ENCODE measurements around the gene ATP11B. TPM values are rescaled to one million over a fixed set of nuclear protein-coding genes. Genes with fewer than 3 reads are reported as not detected.
"Not testable (repeated sequence)": the region's sequence is repeated elsewhere in the genome, so short reads cannot be mapped to it uniquely, and the experiment has no call there.

Gene ATP11B
- total RNA-seq, 2 donors from 2014 or later: 68.8 to 68.9 TPM

DNA sequence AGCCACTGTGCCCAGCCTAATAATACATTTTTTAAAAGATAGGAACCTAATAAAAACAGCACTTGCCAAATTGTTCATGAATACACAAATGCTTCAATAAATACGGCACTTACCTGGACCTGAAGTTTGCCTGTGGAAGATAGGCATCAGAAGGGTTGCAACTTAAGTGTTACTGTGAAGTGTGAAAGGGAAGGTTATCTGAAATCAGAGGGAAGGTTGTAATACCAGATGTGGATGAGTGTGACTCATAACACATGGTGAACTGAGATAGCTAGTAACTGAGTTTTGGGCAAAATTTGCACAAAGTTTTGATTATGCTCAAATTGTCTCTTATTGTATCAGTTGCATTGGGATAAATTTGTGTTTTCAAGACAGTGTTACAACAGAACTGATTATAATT is 68.0 kb downstream of the ATP11B start:
- ATAC-seq (ENCODE audit: insufficient number of reproducible peaks, low FRiP score, low read depth) (no peak), DNase-seq (ENCODE audit: low spot score) (no peak)
- no peak for TF ChIP-seq CTCF (IDR thresholded peaks at IDR 0.05)
- H3K9me3 ChIP-seq: no peaks in the 10 kb centered on the region
- peaks cover 14% of the 10 kb centered on the region for H3K36me3 ChIP-seq
- H3K27ac ChIP-seq: no peak overlapping the region
- no peaks in the 10 kb centered on the region for H3K27me3 ChIP-seq (replicated peaks; ENCODE audit: insufficient read depth)
- H3K4me3 ChIP-seq: no peak overlapping the region
- no peaks in the 10 kb centered on the region for H3K4me1 ChIP-seq (ENCODE audit: control insufficient read depth in 1 of 2, low read depth in 2 of 2)

GRCh38 chr3:182862159-182862860 is 69.0 kb downstream of the ATP11B start:
- Histone ChIP-seq H3K4me3 (no peak overlapping the region), H3K36me3 (peaks cover 14% of the 10 kb centered on the region), H3K4me1 (ENCODE audit: control insufficient read depth in 1 of 2, low read depth in 2 of 2) (no peaks in the 10 kb centered on the region), H3K27me3 (replicated peaks; ENCODE audit: insufficient read depth) (no peaks in the 10 kb centered on the region), H3K27ac (no peak overlapping the region), H3K9me3 (no peaks in the 10 kb centered on the region)
- DNase-seq (ENCODE audit: low spot score) (no peak), ATAC-seq (ENCODE audit: insufficient number of reproducible peaks, low FRiP score, low read depth) (no peak)
- no peak for TF ChIP-seq CTCF (IDR thresholded peaks at IDR 0.05)

DNA sequence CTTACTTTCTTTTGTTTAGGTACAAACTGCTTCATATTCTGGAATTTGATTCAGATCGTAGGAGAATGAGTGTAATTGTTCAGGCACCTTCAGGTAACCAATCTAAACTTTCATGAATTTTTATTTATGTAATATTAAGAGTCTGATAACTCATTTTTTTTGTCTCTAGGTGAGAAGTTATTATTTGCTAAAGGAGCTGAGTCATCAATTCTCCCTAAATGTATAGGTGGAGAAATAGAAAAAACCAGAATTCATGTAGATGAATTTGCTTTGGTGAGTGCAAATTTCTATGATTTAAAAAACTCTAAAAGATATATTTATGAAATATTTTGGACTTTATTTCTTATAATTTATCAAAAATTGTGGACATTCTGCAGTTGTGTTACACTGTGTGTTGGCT is 75.8 kb downstream of the ATP11B start:
- no peaks in the 10 kb centered on the region for H3K4me1 ChIP-seq (ENCODE audit: control insufficient read depth in 1 of 2, low read depth in 2 of 2)
- no peaks in the 10 kb centered on the region for H3K9me3 ChIP-seq
- no peak overlapping the region for H3K4me3 ChIP-seq
- DNase-seq (ENCODE audit: low spot score) (no peak), ATAC-seq (ENCODE audit: insufficient number of reproducible peaks, low FRiP score, low read depth) (no peak)
- no peaks in the 10 kb centered on the region for H3K27me3 ChIP-seq (replicated peaks; ENCODE audit: insufficient read depth)
- TF ChIP-seq CTCF (IDR thresholded peaks at IDR 0.05): no peak
- no peak overlapping the region for H3K27ac ChIP-seq
- H3K36me3 ChIP-seq: peaks cover 33% of the 10 kb centered on the region

- H3K27me3 ChIP-seq (replicated peaks; ENCODE audit: insufficient read depth); ATAC-seq (ENCODE audit: insufficient number of reproducible peaks, low FRiP score, low read depth); H3K27ac ChIP-seq; DNase-seq (ENCODE audit: low spot score); H3K9me3 ChIP-seq; H3K4me3 ChIP-seq; H3K4me1 ChIP-seq (ENCODE audit: control insufficient read depth in 1 of 2, low read depth in 2 of 2): not testable (repeated sequence)
- peaks cover 43% of the 10 kb centered on the region for H3K36me3 ChIP-seq
Observed at GRCh38 chr3:182870917-182871316, 77.6 kb downstream of the ATP11B start.

DNA sequence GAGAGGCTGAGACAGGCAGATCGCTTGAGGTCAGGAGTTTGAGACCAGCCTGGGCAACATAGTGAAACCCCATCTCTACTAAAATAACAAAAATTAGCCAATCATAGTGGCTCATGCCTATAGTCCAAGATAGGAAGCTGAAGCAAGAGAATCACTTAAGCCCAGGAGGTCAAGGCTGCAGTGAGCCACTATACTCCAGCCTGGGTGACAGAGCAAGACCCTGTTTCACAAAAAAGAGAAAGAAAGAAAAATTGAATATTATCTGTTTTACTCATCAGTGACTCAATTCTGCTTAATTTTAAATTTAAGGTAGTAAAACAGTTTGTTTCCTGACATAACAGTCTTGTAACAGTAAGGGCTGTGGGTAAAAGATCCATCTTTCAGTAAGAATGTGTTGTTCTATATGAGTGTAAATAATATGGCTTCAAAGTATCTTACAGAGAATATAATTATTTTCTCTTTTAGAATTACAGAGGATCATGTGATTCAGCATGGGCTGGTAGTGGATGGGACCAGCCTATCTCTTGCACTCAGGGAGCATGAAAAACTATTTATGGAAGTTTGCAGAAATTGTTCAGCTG is 85.8 kb downstream of the ATP11B start:
- ATAC-seq (ENCODE audit: insufficient number of reproducible peaks, low FRiP score, low read depth): no peak

More for the DNA sequence above, 85.8 kb downstream of the ATP11B start:
- no peak for TF ChIP-seq CTCF (IDR thresholded peaks at IDR 0.05)
- H3K4me3 ChIP-seq: no peak overlapping the region
- H3K27ac ChIP-seq: no peak overlapping the region
- H3K9me3 ChIP-seq: no peaks in the 10 kb centered on the region
- H3K36me3 ChIP-seq: peaks cover 19% of the 10 kb centered on the region
- no peaks in the 10 kb centered on the region for H3K4me1 ChIP-seq (ENCODE audit: control insufficient read depth in 1 of 2, low read depth in 2 of 2)
- H3K27me3 ChIP-seq (replicated peaks; ENCODE audit: insufficient read depth): no peaks in the 10 kb centered on the region
- no peak for DNase-seq (ENCODE audit: low spot score)

Data from thoracic aorta (tissue), 2 donors.